Myocyte (in vitro differentiated cells): ENCODE measurements around the gene RIT1. TPM values are rescaled to one million over a fixed set of nuclear protein-coding genes. Genes with fewer than 3 reads are reported as not detected.

Experiments used
- DNase-seq: peaks from one replicate; pipeline ENCODE4 v3.0.0-alpha.2; 2012; ENCODE audit warnings: low read depth
- microRNA-seq: library from miRNA; unstranded; fragments of <30 nt; microRNA quantifications from one replicate; pipeline ENCODE4, GENCODE V29; 2016
- total RNA-seq: library from RNA; depleted of rRNA; stranded (reverse); fragments of >200 nt; gene quantifications from 2 replicates; pipeline ENCODE4 v1.2.3, GENCODE V29; 2014

The RIT1 gene
- total RNA-seq, 1 donor from 2014 or later = 72.0 TPM

DNA sequence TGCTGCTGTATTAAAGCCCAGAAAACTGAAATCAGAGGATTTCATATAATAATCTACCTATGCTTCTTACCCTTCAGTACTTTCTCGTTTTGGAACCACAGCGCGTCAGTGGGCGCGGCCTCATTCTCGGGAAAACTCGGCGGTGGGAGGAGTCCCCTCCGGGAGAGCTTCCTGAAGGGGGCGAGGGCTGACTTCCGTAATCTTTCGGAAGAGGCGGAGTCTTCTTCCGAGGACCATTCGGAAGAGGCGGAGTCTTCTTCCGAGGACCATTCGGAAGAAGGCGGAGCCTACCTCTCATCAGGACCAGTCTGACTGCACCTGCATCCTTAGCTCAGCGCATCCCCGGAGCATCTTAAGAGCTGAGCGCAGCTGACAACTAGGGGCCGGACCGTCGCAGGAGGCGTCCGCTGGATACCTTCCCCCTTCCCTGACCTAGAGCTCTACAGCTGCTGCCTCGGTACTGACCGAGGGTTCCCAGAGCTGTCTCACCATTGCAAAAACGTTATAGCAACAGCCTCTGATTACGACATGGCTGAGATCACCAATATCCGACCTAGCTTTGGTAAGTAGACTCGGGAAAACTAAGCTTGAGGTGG, 51.8 kb downstream of the RIT1 start, which contains the start of gene SYT11:
TSS of gene SYT11 (plus strand) at position 334 of the 596 bp plus-strand sequence. CDS start at position 529, 195 bp downstream.
- peak; percentile 97 for DNase-seq

GRCh38 chr1:155858800-155859233, 52.3 kb downstream of the RIT1 start:
- DNase-seq = no peak

DNA sequence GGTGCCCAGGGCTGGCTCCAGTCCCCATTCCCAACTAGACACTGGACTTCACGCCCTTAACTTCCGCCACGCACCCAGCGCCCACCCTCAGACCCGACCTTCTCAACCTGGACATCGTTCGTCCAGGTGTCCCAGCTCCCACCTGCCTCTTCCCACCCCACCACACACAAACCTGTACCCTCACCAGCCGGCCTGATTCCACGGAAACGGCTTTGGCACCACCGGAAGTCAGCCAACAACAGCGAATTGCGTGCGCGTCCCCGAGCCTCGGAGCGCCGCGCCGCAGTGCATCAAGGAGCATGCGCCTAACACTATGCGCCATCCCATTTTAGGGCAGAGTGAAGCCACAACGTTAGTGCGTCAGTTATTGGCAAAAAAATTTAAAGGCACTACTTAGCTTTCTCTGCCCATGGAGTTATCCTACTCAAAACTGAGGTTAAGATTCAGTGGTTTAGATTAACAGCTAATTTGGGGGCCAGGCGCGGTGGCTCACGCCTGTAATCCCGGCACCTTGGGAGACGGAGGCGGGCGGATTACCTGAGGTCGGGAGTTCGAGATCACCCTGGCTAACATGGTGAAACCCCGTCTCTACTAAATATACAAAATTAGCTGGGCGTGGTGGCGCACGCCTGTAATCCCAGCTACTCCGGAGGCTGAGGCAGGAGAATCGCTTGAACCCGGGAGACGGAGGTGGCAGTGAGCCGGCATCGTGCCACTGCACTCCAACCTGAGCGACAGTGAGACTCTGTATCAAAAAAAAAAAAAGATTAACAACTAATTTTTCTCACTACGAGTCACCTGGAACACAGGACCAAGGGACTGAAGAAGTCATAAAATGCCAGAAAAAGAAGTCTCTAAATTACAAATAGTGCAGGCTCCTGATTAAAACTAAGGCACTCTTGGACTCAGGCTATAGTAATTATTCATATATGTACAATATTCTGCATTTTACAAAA, 53.9 kb downstream of the RIT1 start, which contains the start of gene GON4L:
TSS of gene GON4L (minus strand) at position 240 of the 956 bp plus-strand sequence. CDS start 3,434 bp downstream, outside the sequence.
- DNase-seq = peak; percentile 94

DNA sequence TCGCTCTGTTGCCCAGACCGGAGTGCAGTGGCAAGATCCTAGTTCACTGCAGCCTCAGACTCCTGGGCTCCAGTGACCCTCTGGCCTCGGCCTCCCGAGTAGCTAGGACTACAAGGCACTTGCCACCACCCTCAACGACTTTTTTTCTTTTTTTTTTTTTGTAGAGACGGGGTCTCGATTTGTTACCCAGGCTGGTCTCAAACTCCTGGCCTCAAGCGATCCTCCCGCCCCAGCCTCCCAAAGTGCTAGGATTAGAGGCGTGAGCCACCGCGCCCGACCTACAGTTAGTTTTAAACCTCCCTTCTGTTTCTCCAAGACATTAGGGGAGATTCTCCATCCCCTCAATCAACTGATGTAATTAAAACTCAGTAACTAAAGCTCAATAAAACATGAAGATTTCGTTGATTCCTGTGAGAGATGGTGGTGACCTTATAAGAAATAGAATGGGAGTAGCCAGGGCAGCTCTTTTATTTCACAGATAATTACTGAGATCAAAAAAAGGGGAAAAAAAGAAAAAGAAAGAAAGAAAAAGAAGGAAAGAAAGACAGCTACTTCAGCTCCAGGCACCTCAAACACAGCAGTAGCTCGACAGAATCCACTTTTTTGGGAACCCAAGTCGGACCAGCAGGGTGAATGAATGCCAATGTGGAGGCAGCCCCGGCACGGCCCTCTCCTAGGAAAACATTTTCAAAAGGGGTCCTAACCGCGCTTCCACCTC, 54.7 kb downstream of the RIT1 start:
- DNase-seq = no peak

DNA sequence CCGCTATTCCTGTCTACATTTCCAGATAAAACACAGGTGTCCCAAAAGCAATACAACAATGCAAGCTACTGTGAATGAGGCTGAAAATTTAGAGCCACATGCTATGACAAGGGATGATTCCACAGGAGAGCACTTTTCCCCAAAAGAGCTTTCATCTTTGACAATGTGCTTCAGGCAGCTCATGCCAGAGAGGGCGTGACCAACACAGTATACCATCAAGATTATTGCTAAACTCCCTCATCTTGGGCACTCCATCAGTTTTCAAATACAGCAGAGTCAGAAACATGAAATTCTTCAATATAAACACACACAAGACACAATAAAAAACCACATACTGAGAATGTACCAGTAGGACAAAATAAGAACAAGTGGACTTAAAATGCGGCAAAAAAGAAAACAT, 60.8 kb downstream of the RIT1 start:
- no peak for DNase-seq

DNA sequence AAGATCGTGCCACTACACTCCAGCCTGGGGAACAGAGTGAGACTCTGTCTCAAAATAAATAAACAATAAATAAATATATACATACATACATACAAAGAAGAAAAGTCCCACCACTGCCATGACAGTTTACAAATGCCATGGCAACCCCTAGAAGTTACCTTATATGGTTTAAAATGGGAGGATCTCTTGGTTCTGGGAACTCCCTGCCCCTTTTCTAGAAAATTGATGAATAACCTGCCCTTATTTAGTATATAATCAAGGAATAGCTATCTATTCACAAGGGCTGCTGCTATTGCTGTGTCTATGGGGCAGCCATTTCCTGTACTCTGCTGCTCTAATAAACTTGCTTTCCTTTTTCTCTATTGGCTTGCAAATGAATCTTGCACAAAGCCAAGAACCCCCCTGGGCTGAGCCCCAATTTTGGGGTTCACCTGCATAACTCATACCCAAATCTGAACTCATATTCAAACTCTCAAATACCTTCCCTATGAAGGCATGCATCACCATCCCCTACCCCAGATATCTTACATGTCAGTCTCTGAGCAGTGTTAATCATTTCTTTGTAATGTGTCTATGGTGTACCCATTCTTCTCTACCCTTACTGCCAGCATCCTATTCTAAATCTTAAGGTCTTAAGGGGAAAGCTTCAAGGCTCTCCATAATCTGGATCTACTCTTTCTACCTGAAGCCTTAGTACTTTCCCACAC, 63.2 kb downstream of the RIT1 start:
- no peak for DNase-seq

Small RNAs within 50 kb of the gene (microRNA-seq; reads per million reads assigned to microRNA genes)
- not detected for gene MIR6738

Other genes starting within 250 kb of the RIT1 start
- 34.5 and 45.7 TPM in 2 replicates for gene YY1AP1, start 222.6 kb downstream of the RIT1 start, total RNA-seq
- 80.0 and 122 TPM in 2 replicates for gene DAP3, start 222.3 kb downstream of the RIT1 start, total RNA-seq
- gene GON4L, start 54.1 kb downstream of the RIT1 start, total RNA-seq = 19.0 and 24.2 TPM in 2 replicates
- gene SYT11, start 51.8 kb downstream of the RIT1 start, total RNA-seq = 7.4 and 9.5 TPM in 2 replicates
- 50.6 and 54.2 TPM in 2 replicates for gene KHDC4, start 23.1 kb upstream of the RIT1 start, total RNA-seq
- gene RXFP4, start 30.3 kb upstream of the RIT1 start, total RNA-seq = not detected in 2 replicates
- gene ARHGEF2, start 67.2 kb upstream of the RIT1 start, total RNA-seq = 361 and 478 TPM in 2 replicates
- 124 and 222 TPM in 2 replicates for gene SSR2, start 109.6 kb upstream of the RIT1 start, total RNA-seq
- gene UBQLN4, start 142.4 kb upstream of the RIT1 start, total RNA-seq = 65.3 and 69.7 TPM in 2 replicates
- gene LAMTOR2, start 143.4 kb upstream of the RIT1 start, total RNA-seq = 40.1 and 51.4 TPM in 2 replicates
- not detected in 2 replicates for gene RAB25, start 149.8 kb upstream of the RIT1 start, total RNA-seq
- 3.2 and 4.5 TPM in 2 replicates for gene MEX3A, start 171.1 kb upstream of the RIT1 start, total RNA-seq
- gene LMNA, start 203.4 kb upstream of the RIT1 start, total RNA-seq = 1,328 and 1,573 TPM in 2 replicates
- 1.0 and 1.6 TPM in 2 replicates for gene SEMA4A, start 242.2 kb upstream of the RIT1 start, total RNA-seq